ENCODE data around the gene MANBA.
"Not testable (repeated sequence)": the region's sequence is repeated elsewhere in the genome, so short reads cannot be mapped to it uniquely, and the experiment has no call there.

Gene MANBA

DNA sequence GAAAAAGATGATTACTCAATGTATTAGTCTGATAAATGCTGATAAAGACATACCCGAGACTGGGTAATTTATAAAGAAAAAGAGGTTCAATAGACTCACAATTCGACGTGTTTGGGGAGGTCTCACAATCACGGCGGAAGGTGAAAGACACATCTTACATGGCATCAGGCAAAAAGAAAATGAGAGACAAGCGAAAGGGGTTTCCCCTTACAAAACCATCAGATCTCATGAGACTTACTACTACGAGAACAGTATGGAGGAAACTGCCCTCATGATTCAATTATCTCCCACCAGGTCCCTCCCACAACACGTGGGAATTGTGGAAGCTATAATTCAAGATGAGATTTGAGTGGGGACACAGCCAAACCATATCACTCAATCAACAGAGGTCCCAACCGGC lies 141.7 kb downstream of the MANBA start:
- DNase-seq: not testable (repeated sequence)

GRCh38 chr4:102616636-102617035 lies 144.1 kb downstream of the MANBA start:
- no peak for DNase-seq

DNA sequence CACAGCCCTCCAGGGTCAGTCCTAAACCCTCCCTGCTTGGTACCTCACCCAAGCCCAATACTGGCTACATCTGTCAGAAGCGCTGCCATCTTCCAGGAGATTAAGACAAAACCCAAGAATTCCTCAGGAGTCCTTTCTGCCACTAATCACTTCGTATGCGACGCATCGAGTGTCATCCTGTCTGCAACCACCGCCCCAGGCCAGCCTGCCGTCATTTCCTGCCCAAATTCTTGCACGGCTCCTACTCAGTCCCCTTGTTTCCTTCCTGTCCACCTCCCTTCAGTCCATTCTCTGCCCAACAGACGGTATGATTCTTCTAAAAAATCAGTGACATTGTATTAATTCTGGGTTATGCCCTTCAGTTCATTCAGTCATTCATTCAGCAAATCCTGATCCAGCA lies 146.0 kb downstream of the MANBA start:
- no peak for DNase-seq

DNA sequence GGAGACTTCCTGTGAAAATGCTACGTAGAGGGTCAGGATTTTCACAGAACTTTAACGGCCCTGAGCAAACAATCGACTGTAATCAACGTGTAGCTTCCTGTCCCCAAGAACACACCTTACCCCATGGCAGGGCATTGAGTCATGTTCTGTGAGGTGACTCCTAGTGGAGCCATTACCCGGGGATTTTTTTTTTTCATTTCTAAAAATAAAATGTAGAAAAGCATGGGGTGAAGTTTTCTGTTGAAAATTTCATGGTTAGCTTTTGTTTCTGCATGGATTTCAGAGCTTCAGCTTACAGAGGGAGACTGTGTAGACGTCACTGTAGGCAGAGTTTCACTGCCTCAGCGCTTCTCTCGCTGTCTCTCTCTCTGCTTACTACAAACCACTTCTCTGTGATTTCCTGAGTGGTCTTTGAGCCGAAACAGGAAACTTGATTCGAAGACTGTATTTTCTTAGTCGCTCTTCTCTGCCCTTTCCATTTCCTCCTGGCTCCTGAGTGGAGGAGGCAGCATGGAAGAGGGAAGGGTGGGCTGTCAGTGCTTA lies 147.9 kb downstream of the MANBA start:
- DNase-seq: no peak

GRCh38 chr4:102612210-102612609 lies 148.6 kb downstream of the MANBA start:
- no peak for DNase-seq

- DNase-seq: peak in 1 of 2 experiments; percentile 16
Observed at GRCh38 chr4:102610476-102610875, 150.3 kb downstream of the MANBA start.

DNA sequence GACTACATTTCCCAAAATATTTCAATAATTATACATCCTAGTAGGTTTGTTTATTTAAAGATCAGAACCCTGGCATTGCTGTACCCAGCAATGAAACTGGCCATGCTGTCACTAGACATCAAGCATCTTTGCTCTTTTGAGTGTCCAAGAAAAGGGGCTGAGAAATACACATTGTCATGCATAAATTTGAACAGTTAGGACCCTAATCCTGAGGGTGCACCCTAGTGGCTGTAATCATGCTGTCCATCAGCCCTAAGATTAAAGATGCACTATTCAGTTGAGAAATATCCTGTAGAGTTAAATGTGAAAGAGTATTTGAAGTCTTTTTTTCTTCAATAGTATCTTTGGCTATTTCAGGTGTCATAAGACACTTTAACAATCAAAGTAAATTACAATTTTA lies 150.8 kb downstream of the MANBA start:
- DNase-seq: no peak

GRCh38 chr4:102608190-102608589 lies 152.6 kb downstream of the MANBA start:
- DNase-seq: no peak

- DNase-seq: no peak
Observed at GRCh38 chr4:102606846-102607450, 153.8 kb downstream of the MANBA start.

- DNase-seq: no peak
Observed at GRCh38 chr4:102606261-102606660, 154.5 kb downstream of the MANBA start.

DNA sequence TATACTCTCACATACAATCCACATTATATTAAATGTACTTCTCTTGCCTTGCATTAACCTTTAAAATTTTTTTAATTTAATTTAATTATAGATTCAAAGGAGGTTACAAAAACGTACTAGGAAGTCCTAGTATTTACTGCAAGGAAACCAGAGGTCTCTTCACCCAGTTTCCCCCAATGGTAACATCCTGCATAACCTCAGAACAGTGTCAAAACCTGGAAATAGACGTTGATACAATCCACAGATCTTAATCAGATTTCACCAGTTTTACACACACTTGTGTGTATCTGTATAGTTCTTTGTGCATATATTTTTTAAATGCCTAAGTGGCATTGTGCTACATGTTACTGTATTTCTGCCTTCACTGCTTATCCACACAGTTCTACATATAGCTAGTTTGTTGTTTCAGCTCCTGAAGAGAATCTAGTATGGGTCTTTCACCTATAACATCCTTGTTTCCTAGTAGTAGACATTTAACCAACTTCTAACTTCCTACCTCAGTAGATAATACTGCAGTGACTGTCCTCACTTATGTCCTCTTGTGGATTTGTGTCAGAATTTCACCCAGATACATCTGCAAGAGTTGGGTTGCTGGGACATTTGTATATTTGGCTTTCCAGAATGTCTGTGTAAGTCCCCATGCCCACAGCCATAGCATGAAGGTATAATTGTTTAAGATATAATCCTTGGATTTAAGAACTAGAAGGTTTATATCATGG lies 156.4 kb downstream of the MANBA start:
- no peak for DNase-seq

DNA sequence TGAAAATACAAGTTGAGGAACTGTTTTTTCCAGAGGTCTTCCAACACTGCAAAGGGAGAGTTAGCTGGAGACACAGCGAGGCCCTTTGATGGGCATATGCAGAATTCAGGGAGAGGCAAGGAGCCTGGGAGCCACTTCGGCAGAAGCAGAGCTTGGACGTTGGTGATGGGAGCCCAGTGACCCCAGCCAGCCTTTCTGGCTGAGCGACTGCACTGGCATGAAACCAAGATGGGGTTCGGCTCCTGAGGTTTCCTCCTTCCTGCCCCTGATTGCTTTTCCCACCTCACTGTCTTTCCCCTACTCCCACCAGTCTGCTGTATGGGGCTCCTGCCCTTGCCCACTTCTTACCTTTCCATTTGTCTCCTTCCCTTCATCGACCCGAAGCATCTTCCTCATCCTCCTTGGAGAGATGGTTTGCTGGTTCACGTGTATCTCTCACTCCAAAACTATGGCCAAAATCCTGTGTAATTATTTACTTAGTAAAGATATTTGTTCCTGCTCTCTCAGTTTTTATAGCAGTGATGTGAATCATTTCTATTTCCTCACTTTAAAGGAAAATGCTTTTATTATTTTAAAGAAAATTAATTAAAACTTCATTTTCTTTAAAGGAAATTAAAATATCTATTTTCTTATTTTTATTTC lies 159.1 kb downstream of the MANBA start:
- DNase-seq: no peak

DNA sequence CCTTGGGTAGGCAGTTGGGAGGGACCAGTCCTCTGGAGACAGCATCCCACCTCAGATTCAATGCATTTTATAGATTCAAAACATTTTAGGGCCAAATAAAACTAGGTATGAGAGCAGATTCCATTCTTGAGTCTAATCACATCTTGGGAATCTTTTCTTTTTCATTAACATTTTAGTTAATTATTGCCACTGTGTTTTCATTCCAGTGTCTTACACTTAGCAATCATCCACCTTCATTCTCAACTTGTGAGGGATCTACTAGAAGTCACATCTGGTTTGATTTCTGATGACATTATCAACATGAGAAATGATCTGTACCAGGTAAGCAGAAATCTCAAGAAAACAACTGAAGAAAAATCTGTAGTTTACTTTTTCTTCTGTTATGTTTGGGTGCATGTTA lies 160.1 kb downstream of the MANBA start:
- no peak for DNase-seq

GRCh38 chr4:102599886-102600285 lies 160.9 kb downstream of the MANBA start:
- no peak for DNase-seq

- DNase-seq: no peak
Observed at GRCh38 chr4:102599455-102599854, 161.3 kb downstream of the MANBA start.

- DNase-seq: no peak
Observed at GRCh38 chr4:102598762-102599374, 161.9 kb downstream of the MANBA start.

GRCh38 chr4:102598086-102598761 lies 162.5 kb downstream of the MANBA start:
- DNase-seq: no peak

GRCh38 chr4:102596532-102596931 lies 164.2 kb downstream of the MANBA start:
- DNase-seq: no peak

GRCh38 chr4:102594000-102594399 lies 166.8 kb downstream of the MANBA start:
- no peak for DNase-seq

- no peak for DNase-seq
Observed at GRCh38 chr4:102593147-102593546, 167.6 kb downstream of the MANBA start.

GRCh38 chr4:102592256-102592655 lies 168.5 kb downstream of the MANBA start:
- no peak for DNase-seq

GRCh38 chr4:102589743-102590142 lies 171.0 kb downstream of the MANBA start:
- no peak for DNase-seq

DNA sequence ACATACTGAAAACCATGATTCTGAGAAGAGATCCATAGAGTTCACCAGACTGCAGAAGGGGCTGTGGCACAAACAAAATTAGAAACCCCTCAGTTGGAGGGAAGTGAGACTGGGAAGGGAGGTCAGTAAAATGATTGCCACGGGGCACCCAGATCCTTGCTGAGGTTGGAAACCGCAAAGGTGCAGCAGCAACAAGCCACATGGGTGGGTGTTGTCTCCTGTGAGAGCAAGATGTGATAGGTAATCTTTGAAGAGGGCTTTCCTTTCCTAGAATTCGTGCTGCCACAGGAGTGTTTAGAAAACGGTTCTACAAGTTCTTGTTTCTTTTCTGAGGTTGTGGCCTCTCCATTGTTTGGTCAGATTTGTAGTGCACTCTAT lies 174.1 kb downstream of the MANBA start:
- DNase-seq: no peak
